ENCODE measurements around the gene CDK14. TPM values are rescaled to one million over a fixed set of nuclear protein-coding genes. Genes with fewer than 3 reads are reported as not detected.

Gene CDK14
- total RNA-seq, 1 donor from 2014 or later: 19.5 TPM

DNA sequence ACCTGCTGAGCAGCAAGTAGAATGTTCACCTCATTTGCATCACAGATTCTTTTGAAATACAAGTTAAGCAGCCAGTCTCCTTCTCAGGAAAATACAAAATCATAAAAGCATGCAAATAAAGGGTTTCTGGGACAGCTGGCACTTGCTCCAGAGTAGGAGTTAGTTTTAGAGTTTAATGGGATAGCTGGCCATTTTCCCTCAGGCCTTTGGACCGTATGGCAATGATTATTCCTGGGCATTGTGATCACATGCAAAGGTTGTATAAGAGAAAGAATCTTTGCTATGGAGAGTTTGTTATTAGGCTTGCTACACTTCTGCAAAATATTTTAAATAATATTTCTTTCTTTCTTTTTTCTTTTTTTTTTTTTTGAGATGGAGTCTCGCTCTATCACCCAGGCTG, 240.8 kb downstream of the CDK14 start:
- no peak for DNase-seq (ENCODE audit: low read depth, low spot score)

DNA sequence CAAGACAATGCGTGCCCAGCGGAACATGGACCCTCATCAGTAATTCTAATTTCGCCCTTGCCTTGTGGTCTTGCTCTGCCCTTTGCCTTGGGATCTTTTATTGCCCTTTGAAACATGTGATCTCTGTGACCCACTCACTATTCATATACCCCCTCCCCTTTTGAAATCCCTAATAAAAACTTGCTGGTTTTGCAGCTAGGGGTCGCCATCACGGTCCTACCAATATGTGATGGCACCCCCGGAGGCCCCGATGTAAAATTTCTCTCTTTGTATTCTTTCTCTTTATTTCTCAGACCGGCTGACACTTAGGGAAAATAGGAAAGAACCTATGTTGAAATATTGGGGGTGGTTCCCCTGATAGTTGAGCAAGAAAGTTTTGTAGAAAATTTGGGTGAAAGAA, 242.7 kb downstream of the CDK14 start:
- DNase-seq (ENCODE audit: low read depth, low spot score): no peak

DNA sequence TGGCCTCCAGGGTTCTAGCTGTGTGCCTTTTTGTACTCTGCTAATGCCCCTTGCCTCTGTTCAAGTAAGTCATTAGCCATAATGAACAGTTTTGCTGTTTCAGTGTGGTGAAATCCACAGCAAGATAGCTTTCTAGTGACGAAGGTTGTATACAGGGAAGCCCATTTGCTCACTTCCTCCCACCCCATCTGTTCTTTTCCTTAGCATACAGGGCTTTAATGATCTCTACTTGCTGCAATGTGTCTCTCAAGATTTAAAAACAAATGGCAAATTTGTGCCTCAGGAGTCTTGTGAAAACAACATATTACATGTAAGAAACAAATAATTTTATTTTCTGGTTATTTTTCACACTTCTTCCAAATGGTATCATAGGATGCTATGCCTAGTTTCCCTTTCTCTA, 243.2 kb downstream of the CDK14 start:
- no peak for DNase-seq (ENCODE audit: low read depth, low spot score)

DNA sequence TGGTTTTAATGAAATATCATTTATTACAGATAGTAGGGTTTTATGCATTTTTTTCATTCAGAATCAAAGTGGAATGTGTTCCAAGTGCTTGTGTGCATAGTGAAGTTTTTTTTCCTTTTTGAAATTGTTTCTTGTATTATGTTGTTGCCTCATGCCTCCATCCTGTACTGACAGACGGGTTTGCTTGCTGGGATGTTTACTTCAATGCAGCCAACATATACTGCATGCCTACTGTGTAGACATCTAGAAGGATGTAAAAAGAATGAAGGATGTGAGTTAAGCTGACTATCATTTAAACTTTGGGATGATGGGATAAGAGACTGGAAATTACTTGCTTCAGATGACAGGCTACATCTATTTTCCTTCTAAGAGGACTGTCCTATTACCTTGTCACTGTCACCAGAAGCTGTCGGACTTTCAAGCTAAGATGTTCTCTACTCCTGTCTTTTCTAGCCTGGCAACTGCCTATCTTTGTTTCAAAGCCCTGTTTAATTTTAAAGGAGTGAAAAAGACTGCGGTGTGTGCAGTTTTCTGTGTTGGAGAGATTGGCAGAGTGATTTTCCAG, 243.7 kb downstream of the CDK14 start:
- no peak for DNase-seq (ENCODE audit: low read depth, low spot score)

DNA sequence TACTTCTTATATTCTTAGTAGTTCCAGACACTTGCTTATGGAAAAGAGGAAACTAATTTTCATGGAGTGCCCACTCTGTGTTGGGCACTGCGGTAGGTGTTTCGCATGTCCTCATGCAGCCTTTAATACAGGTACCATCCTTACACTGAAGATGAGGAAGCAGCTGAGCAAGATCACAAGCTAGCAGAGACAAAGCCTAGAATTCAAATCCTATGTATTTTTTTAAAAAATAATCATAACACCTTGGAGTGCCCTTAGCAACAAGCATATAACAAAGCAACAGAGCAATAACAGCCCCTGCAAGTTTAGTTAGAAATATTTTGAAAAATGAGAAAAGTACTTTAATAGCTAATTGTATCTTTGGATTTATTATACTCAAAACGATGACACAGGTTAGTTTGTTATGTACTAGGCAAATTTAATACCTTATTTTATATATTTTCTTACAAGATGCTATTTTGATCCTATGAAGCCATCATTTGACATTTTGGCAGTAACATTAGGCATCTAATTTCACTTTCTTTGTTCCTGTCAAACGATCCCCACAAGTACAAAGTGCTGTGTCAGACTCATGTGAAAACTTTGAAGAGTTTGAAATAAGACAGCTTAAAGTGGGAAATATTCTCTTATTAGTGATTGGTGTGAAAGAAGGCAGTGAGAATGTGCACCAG, 245.8 kb downstream of the CDK14 start:
- DNase-seq (ENCODE audit: low read depth, low spot score): no peak

DNA sequence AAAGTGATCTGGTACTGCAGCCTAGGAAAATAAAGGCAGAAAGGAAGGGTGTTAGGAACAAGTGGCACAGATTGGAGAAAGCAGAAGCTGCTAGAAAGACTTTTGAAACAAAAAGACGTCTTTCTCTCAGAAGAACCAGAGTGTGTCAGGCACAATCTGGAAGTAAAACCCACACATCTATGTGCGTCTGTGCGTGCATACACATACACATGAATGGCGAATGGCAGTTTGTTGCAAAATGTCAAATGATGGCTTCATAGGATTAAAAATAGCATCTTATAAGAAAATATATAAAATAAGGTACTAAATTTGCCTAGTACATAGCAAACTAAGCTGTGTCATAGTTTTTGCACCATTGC, 246.3 kb downstream of the CDK14 start:
- DNase-seq (ENCODE audit: low read depth, low spot score): no peak

DNA sequence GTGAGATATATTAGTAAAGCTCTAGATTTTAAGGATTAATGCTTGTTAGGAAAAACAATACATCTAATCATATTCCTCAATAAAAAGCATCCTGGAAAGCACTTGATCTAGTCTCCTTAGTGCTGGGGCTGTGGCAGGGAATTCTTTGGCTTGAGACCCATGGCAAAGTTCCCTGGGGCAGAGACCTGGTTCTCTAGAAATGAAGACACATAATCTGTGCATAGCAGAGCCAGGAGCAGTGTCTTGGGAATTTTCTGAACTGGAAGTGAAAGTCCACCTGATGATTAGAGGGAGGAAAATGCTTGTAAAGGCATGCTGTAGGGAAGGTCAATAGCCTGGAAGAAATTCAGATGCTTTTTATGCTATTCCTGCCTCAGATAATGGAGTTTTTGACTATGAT, 247.4 kb downstream of the CDK14 start:
- no peak for DNase-seq (ENCODE audit: low read depth, low spot score)

DNA sequence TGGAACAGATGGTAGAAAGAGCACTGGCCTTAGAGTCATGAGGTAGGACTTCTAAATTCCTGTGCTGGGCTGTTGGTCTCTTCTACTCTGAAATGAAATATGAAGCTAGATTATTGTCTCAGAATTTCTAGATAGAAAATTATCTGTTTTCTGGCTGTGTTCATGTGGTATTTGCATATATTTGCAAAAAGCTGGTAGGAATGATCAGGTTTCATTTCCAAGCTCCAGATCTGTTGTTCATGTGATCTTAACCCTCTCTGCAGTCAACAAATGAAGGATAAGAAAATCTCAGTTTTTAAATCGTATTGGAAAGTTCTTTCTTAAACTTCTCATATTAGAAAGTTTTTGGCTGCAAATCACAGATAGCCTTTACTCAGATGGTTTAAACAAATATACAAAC, 248.3 kb downstream of the CDK14 start:
- no peak for DNase-seq (ENCODE audit: low read depth, low spot score)

DNA sequence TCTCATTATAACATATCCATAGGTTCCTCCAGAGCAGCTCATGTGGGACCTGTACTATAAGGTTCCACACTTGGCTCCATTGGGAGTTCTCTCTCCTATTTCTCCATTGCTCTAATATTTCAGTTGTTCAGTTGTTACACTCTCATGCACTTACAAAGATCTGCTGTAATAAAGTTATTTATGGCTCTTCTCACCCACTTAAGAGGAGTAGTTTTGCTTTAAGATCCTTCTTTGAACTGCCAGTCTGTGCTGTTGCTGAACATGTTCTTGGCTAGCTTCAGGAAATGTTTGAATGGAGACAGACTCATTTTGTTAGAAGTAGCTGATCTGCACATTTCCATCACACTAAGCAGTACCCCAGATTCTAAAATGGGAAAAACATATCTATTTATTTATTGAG, 250.1 kb downstream of the CDK14 start:
- DNase-seq (ENCODE audit: low read depth, low spot score): no peak

DNA sequence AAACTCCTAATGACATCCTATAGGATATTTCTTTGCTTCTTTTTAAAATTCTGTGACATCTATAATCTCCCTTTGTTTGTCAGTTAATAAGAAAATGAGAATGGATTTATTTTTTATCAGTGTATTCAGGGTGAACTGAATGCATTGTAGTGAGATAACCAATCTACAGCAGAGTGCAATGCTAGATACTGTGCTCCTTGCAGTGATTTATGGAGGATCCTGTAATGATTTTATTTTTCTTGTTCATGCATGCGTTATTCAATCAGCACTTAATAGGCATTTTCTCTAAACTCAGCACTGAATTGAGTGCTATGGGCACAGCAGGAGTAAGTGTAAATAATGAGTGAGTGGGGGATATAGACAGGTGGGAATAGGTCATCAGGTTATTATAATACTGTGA, 253.9 kb downstream of the CDK14 start:
- no peak for DNase-seq (ENCODE audit: low read depth, low spot score)

DNA sequence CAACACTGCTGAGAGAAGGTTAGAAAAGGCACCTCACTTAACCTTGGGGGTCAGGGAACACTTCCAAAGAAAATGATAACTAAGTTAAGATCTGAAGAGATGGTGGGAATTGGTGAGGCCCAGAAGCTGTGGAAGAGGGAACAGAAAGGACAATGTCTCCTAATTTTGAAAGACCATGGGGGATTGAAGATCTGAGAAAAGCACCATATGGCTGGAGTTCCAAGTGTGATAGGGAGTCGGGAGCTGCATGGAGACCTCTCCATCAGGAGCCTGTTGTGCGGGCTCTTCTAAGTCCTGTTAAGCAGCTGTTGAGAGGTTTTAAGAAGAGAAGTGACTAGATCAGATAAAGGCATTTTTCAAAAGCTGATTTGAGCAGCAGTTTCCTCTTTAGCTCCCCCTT, 254.3 kb downstream of the CDK14 start:
- DNase-seq (ENCODE audit: low read depth, low spot score): no peak

DNA sequence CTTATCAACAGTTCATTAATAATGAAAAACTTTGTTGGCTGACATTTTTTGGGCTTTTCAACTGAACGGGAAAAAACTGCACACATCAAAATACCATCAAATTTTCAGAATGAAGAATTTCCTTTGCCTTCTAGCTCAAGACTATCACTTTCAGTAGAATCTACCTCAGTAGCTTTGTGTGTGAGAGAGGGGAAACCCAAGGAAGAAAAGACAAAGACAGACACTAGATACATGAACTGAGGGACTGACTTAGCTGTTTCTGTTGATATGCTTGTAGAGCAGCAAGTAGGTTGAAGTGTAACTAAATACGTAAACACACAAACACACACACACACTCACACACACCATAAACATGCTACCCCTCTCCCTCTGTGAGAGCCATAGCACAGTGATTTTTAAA, 257.1 kb downstream of the CDK14 start:
- no peak for DNase-seq (ENCODE audit: low read depth, low spot score)

DNA sequence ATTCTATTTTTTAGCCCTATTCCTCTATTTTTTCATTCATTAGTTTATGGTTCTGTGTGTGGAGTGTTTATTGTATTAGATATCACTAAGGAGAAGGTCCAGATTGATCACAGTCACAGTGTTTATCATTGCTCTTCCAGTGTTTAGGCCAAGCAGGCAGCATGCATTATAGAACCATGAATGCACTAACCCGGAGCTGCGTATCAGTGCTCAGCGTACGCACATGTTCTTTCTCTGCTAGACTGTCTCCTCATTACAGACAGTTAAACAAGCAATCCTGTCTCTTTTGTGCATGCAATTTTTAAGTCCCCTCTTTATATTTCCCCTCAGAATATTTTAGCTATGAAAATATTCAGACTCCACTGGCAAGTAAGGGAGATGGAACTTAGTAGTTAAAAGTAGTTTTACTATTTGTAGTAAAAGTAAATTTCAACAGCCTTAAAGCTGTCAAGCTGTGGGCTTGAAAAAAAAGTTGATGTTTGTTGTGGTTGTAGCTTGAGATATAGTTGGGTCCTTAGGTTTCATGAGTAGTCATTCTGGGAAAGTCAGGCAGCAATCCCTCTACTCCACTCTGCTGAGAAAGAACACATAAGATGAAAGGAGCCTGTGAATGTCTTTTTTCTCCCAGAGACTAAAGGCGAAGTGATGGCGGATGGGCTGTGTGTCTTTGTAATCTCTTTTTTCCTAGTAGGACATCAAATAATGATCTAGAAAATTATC, 260.4 kb downstream of the CDK14 start:
- DNase-seq (ENCODE audit: low read depth, low spot score): no peak

DNA sequence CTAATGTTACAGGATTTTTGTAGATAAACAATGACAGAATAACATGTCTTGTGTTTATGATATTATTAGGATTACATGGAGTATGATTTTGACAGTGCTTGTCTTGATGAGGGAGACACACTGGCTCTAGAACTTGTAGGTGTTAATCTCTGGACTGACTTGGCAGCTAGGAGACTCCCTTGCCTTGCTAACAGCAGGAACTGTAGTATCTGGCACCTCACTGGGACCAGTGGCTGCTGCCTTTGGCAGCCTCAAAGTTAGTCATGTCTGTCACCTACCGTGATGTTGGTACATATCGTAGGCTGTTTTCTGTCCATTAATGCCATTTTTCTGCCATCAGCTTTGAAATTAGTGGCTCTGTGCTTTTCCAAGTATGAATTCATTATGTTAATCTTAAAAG, 261.5 kb downstream of the CDK14 start:
- no peak for DNase-seq (ENCODE audit: low read depth, low spot score)

DNA sequence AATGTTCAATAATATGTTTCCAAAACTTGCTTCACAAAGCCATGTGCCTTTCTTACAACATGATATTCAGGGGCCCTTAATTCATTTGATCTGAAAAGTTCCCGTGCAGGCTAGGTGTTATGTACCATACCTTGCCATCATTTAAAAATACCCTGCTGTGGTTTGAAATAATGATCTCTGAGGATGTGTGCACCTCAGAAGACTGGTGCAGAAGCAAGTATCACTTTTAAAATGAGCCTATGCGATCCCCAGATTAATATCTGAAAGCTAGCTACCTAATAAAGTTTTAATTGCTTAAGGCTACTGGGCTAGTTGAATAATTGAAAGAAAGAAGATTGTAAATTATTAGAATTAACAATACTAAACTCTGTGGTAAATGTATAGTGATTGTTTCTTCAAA, 262.4 kb downstream of the CDK14 start:
- no peak for DNase-seq (ENCODE audit: low read depth, low spot score)

DNA sequence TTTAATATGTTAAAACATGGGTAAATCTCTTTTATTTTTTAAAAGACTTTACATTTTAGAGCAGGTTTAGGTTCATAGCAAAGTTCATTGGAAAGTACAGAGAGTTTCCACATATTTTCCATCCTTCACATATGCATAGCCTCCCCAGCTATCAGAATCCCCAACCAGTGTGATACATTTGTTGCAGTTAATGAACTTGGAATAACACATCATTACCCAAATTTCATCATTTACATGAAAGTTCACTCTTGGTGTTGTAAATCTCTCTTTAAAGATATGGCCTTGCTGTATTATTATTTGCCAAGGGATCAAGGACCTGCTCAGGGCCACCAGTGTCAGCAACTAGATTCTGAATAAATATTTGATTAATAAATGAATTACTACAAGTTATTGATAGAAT, 263.4 kb downstream of the CDK14 start:
- DNase-seq (ENCODE audit: low read depth, low spot score): no peak

DNA sequence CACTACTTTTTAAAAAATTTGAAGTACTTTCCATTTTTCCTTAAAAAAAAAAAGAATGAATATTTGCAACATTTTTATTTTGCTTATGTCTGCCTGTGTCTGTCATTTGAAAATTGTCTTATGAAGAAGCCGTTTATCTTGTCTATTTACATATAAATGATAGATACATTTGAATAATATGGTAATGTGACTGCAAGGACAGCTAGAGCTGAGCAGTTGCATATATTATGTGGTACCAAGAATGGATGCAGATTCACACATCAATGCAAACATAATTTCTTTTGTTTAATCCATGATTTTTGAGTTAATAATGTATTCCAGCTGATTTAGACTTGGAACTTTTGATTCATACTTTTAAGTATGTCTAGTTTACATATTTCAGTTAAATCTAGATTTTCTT, 268.0 kb downstream of the CDK14 start:
- DNase-seq (ENCODE audit: low read depth, low spot score): no peak

DNA sequence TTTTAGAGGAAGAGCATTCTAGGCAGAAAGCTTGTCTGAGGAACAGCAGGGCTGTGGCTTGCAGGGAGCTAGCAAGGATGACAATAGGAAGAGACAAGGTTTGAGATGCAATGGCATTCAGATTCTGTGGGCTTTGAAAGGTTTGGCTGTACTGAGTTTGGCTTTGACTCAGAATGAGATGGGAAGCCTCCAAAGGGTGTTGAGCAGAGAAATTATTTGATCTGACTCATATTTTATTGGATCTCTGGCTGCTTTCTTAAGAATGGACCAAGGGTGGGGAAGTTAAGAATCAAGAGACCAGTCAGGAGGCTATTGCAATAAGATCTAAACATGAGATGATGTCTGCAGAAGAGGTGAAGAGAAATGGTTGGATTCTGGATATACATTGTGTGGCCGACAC, 273.2 kb downstream of the CDK14 start:
- no peak for DNase-seq (ENCODE audit: low read depth, low spot score)

DNA sequence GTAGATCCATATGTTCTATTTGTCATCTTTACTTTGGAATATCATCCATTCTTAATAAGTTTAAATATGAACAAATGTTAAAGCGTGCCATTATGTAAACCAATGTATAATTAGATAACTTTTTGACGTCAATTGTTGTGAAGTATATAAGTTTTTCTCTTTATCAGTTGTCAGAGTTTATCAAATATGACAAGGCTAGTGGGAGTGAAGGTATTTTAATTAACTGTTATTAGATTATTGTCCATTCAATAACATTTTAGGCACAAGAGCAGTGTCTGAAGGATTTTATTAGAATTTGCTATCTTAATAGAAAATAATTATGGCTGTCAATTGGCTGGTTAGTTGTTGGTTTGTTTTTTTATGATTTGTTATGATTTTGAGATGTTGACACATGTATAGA, 280.6 kb downstream of the CDK14 start:
- DNase-seq (ENCODE audit: low read depth, low spot score): no peak

DNA sequence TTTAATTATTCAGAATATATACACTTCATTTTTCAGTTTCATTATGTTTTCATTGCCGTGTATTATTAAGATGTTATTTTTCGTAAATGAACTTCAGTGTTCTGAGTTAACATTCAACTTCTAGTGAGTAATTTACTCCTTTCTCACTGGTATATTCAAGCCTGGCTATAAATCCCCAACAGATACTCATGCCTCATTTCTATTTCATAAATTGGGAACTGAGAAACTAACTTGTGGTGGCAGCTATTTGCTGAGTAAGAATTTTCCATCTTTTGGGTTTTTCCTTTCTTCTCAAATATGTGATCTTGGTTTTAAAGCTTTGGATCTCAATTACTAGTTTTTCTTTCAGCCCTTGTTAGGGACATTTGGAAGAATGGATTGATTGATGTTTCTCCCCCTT, 281.1 kb downstream of the CDK14 start:
- DNase-seq (ENCODE audit: low read depth, low spot score): no peak

DNA sequence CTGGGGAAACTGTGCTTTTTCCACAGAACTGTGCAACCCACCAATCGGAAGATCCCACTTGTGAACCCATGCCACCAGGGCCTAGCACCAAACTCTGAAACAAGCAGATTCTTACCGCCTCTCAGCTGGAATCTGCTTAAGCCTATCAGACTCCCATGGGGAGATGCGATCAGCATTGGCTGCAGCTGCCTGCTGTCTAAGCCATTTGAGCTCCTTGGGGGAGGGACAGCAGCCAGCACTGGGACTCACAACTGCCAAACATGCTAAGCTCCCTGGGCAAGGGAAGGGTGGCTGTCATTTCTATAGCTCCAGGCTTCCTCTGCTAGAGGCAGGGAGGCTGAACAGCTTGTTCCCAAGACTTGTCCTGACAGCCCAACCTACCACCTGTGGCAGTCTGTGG, 283.8 kb downstream of the CDK14 start:
- DNase-seq (ENCODE audit: low read depth, low spot score): no peak

DNA sequence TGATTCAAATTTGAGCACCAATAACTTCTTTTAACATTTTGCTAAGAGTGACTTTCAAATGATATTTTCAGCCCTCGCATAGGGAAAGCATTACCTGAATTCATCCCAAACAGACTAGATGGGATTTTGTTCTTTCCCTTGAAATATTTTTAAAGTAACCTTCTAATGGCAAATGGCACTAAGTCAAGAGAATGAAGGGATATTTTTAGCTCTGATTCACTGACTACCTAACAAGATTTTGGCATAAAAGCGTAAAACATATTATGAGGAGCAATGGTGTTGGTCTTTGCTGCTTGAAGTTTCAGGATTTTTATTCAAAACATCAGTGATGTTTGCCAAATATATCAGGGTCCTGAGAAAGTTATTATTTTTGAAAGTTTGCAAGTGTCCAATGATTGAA, 290.3 kb downstream of the CDK14 start:
- DNase-seq (ENCODE audit: low read depth, low spot score): no peak

DNA sequence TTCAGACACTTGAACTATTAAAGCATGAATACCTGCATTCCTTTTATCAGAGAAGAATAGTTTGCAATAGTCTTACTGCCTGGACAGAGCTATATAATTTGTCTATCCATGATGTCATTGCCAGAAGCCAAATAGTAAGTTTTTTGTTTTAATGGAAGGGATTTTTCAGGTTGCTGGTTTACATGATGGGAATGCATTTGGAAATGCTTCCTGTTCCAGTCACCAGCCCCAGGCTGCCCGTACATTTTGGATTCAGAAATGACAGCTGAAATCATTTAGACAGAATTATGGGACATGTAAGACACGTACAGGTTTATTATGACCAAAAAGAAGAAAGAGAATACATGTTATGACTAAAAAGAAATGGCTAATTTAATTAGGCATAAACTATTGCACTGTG, 293.1 kb downstream of the CDK14 start:
- no peak for DNase-seq (ENCODE audit: low read depth, low spot score)
